ENCODE data around the gene VPS35L. TPM values are rescaled to one million over a fixed set of nuclear protein-coding genes. Genes with fewer than 3 reads are reported as not detected.

The VPS35L gene
- total RNA-seq (2014; rRNA removed; shearing (Covaris generic)) = 20.8 and 22.1 TPM in 2 replicates

GRCh38 chr16:19555186-19555937, at the start of gene VPS35L:
TSS of gene VPS35L (plus strand) at chr16:19555703. CDS start at chr16:19555730, 27 bp downstream.

GRCh38 chr16:19521471-19522396, 33.8 kb upstream of the VPS35L start, which contains the start of gene GDE1:
TSS of gene GDE1 (minus strand) at chr16:19522098. CDS start at chr16:19521964, 134 bp downstream.

GRCh38 chr16:19523559-19524355, 31.7 kb upstream of the VPS35L start, which contains the start of gene CCP110:
TSS of gene CCP110 (plus strand) at chr16:19523942. CDS start at chr16:19527882, 3,940 bp downstream.

GRCh38 chr16:19717741-19718623, 162.5 kb downstream of the VPS35L start, which contains the start of the genes IQCK and KNOP1:
TSS of gene IQCK (plus strand) at chr16:19718271. CDS start at chr16:19718307, 36 bp downstream.
TSS of gene KNOP1 (minus strand) at chr16:19718227. CDS start at chr16:19715035, 3,192 bp downstream.

Other genes with a start within 250 kb of the VPS35L start
- not detected in 2 replicates for gene TMC5, start 137.8 kb upstream of the VPS35L start, total RNA-seq (2014; rRNA removed; shearing (Covaris generic))
- gene GDE1, start 33.6 kb upstream of the VPS35L start, total RNA-seq (2014; rRNA removed; shearing (Covaris generic)) = 40.6 and 47.4 TPM in 2 replicates
- gene CCP110, start 31.8 kb upstream of the VPS35L start, total RNA-seq (2014; rRNA removed; shearing (Covaris generic)) = 14.5 and 16.0 TPM in 2 replicates
- gene KNOP1, start 162.5 kb downstream of the VPS35L start, total RNA-seq (2014; rRNA removed; shearing (Covaris generic)) = 49.8 and 53.0 TPM in 2 replicates
- gene IQCK, start 162.6 kb downstream of the VPS35L start, total RNA-seq (2014; rRNA removed; shearing (Covaris generic)) = 3.1 and 8.3 TPM in 2 replicates